IMR-90 (cell line): ENCODE measurements around the gene KAZN. TPM values are rescaled to one million over a fixed set of nuclear protein-coding genes. Genes with fewer than 3 reads are reported as not detected.

Experiments
- ATAC-seq: fragments of 200-7000 bp; cut with Tn5 transposase; 2 replicates; pipeline ENCODE4 v1.9.1; 2020; ENCODE audit warnings: low read depth, mild to moderate bottlenecking, moderate library complexity
- BruUV-seq: library from RNA; stranded (reverse); fragments of 400-500 nt; replicated peaks from 2 replicates; lab custom pipeline; 2021; lab: Mats Ljungman, UMichigan
- CTCF ChIA-PET: fragments of 300-600 bp; formaldehyde crosslinking; extraction: SDS; loops from one replicate; lab custom pipeline; 2021; ENCODE audit warnings: antibody characterized with exemption; lab: Yijun Ruan, JAX
- POLR2A ChIA-PET: fragments of 300-600 bp; sonication (Branson Sonifier 250); formaldehyde crosslinking; loops from one replicate; lab custom pipeline; 2022; ENCODE audit warnings: antibody characterized with exemption; ENCODE audit not compliant: unreplicated experiment; lab: Charles Lee
- DNase-seq: peaks from one replicate; pipeline ENCODE4 v3.0.0; 2013
- H2AFZ ChIP-seq: replicated peaks from 2 replicates; pipeline ENCODE3; 2013; ENCODE audit warnings: low read length, mild to moderate bottlenecking; ENCODE audit not compliant: poor library complexity
- H2AK5ac ChIP-seq: 2 replicates; pipeline ENCODE4 v1.6.1; 2013; ENCODE audit warnings: low read depth, low read length, inconsistent platforms
- H2AK9ac ChIP-seq: replicated peaks from 2 replicates; pipeline ENCODE3; 2013; ENCODE audit warnings: mild to moderate bottlenecking, low read depth, low read length, moderate library complexity; ENCODE audit not compliant: poor library complexity
- H2BK120ac ChIP-seq: 2 replicates; pipeline ENCODE4 v1.6.1; 2013; ENCODE audit warnings: low read depth, low read length, inconsistent platforms
- H2BK15ac ChIP-seq: 3 replicates; pipeline ENCODE4 v1.6.1; 2013; ENCODE audit warnings: low read depth, low read length, inconsistent platforms
- H2BK20ac ChIP-seq: 2 replicates; pipeline ENCODE4 v1.6.1; 2013; ENCODE audit warnings: low read depth, mild to moderate bottlenecking, inconsistent platforms, low read length, moderate library complexity
- H2BK5ac ChIP-seq: 2 replicates; pipeline ENCODE4 v1.6.1; 2013; ENCODE audit warnings: mild to moderate bottlenecking, low read depth, low read length, inconsistent platforms; ENCODE audit not compliant: poor library complexity, severe bottlenecking
- H3K14ac ChIP-seq: replicated peaks from 2 replicates; pipeline ENCODE4 v1.6.1; 2013; ENCODE audit warnings: low read depth, low read length, inconsistent platforms
- H3K18ac ChIP-seq: 2 replicates; pipeline ENCODE4 v1.6.1; 2013; ENCODE audit warnings: low read depth, low read length, control low read depth
- H3K23ac ChIP-seq: 2 replicates; pipeline ENCODE4 v1.6.1; 2013; ENCODE audit warnings: low read depth, low read length, inconsistent platforms
- H3K27ac ChIP-seq: 2 replicates; pipeline ENCODE4 v1.5.1; 2013; ENCODE audit warnings: mild to moderate bottlenecking, control low read depth, low read length; ENCODE audit not compliant: insufficient read depth
- H3K27me3 ChIP-seq: 2 replicates; pipeline ENCODE4 v1.6.1; 2013; ENCODE audit warnings: low read length; ENCODE audit not compliant: control insufficient read depth, insufficient read depth
- H3K36me3 ChIP-seq: 2 replicates; pipeline ENCODE4 v1.6.1; 2013; ENCODE audit warnings: low read length, mixed read lengths; ENCODE audit not compliant: control insufficient read depth, insufficient read depth
- H3K4ac ChIP-seq: 2 replicates; pipeline ENCODE4 v1.6.1; 2013; ENCODE audit warnings: low read depth, low read length, inconsistent platforms
- H3K4me1 ChIP-seq: 2 replicates; pipeline ENCODE4 v1.6.1; 2013; ENCODE audit warnings: low read length, mixed read lengths; ENCODE audit not compliant: control insufficient read depth, insufficient read depth
- H3K4me2 ChIP-seq: 2 replicates; pipeline ENCODE4 v1.6.1; 2013; ENCODE audit warnings: low read depth, mild to moderate bottlenecking, control low read depth, low read length, moderate library complexity
- H3K4me3 ChIP-seq: 2 replicates; pipeline ENCODE4 v1.5.1; 2013; ENCODE audit warnings: low read depth, mild to moderate bottlenecking, control low read depth, low read length, moderate library complexity; ENCODE audit not compliant: insufficient read depth
- H3K56ac ChIP-seq: 2 replicates; pipeline ENCODE4 v1.6.1; 2013; ENCODE audit warnings: low read length, inconsistent platforms; ENCODE audit not compliant: insufficient read depth; ENCODE audit errors: extremely low read depth
- H3K79me1 ChIP-seq, 2 experiments: 2 replicates each; pipeline ENCODE4 v1.6.1; 2013; ENCODE audit warnings: low read length in 2 of 2, inconsistent platforms in 1 of 2, low read depth in 1 of 2
- H3K9ac ChIP-seq: 2 replicates; pipeline ENCODE4 v1.6.1; 2013; ENCODE audit warnings: low read depth, low read length, control low read depth
- H3K9me1 ChIP-seq: 2 replicates; pipeline ENCODE4 v1.6.1; 2013; ENCODE audit warnings: low read length, inconsistent platforms; ENCODE audit not compliant: insufficient read depth
- H3K9me3 ChIP-seq: 2 replicates; pipeline ENCODE4 v1.6.1; 2013; ENCODE audit warnings: low read length; ENCODE audit not compliant: control insufficient read depth, insufficient read depth
- H4K20me1 ChIP-seq: 2 replicates; pipeline ENCODE4 v1.6.1; 2013; ENCODE audit warnings: low read length, inconsistent platforms; ENCODE audit not compliant: insufficient read depth
- H4K5ac ChIP-seq: 2 replicates; pipeline ENCODE4 v1.6.1; 2013; ENCODE audit warnings: mild to moderate bottlenecking, low read depth, low read length, control low read depth
- H4K8ac ChIP-seq, 2 experiments: 2 replicates each; pipeline ENCODE4 v1.6.1; 2013; ENCODE audit warnings: low read depth in 2 of 2, low read length in 2 of 2, control low read depth in 1 of 2, inconsistent platforms in 1 of 2
- H4K91ac ChIP-seq: 2 replicates; pipeline ENCODE4 v1.6.1; 2013; ENCODE audit warnings: low read depth, low read length, inconsistent platforms; ENCODE audit not compliant: insufficient read depth
- CHD1 ChIP-seq: IDR thresholded peaks from 2 replicates; pipeline ENCODE4 v1.6.1; 2012; ENCODE audit warnings: low read depth, low read length, improper control_type of control experiment
- POLR2A ChIP-seq: IDR thresholded peaks from 2 replicates; pipeline ENCODE4 v1.6.1; 2012; ENCODE audit warnings: mild to moderate bottlenecking, low read depth, low read length
- RAD21 ChIP-seq: IDR thresholded peaks from 2 replicates; pipeline ENCODE4 v1.6.1; 2012; ENCODE audit warnings: low read length, improper control_type of control experiment
- WGBS, 2 experiments: methylation state at CpG; one replicate each; pipeline versions ENCODE4 v1.1.5 to v1.1.7; 2013; ENCODE audit warnings: missing lambda C conversion rate in 2 of 2; ENCODE audit not compliant: insufficient read length in 1 of 2; ENCODE audit errors: extremely low coverage in 2 of 2; 5-methylcytosine and 5-hydroxymethylcytosine counted together
- dilution Hi-C: fragments of 300-500 bp; cut with HindIII; formaldehyde crosslinking; loops from one replicate; pipeline ENCODE4 v1.14.3; 2018; ENCODE audit warnings: low sequenced_read_pairs; ENCODE audit not compliant: unreplicated experiment
- in situ Hi-C: fragments of 300-500 bp; cut with MboI; formaldehyde crosslinking; loops from 3 replicates; pipeline ENCODE4 v1.14.3; 2019; ENCODE audit warnings: low sequenced_read_pairs, inconsistent platforms, mixed read lengths
- intact Hi-C: fragments of 100-400 bp; cut with micrococcal nuclease; formaldehyde crosslinking; loops from 2 replicates; pipeline ENCODE4 v1.10.0; 2022
- polyA plus RNA-seq, 3 experiments: library from polyadenylated mRNA; depleted of rRNA; stranded (reverse); fragments of >200 nt; gene quantifications; 2 replicates each; pipeline ENCODE4 v1.2.3, GENCODE V29; 2012; ENCODE audit warnings: low replicate concordance in 1 of 3
- total RNA-seq: library from RNA; depleted of rRNA; stranded (reverse); fragments of >200 nt; gene quantifications from 2 replicates; pipeline ENCODE4 v1.2.3, GENCODE V29; 2012
- TF ChIP-seq, protein P1 (sequence below): fragments of 150-350 bp; IDR thresholded peaks from 2 replicates; pipeline ENCODE4 v1.6.1; 2016; ENCODE audit warnings: low read depth, mild to moderate bottlenecking, low read length, moderate library complexity, borderline replicate concordance
- TF ChIP-seq, protein P2 (sequence below): fragments of 150-350 bp; IDR thresholded peaks from 2 replicates; pipeline ENCODE4 v1.6.1; 2017; ENCODE audit warnings: mild to moderate bottlenecking, antibody characterized with exemption, low read length, low read depth
- TF ChIP-seq, protein P3 (sequence below): conservative IDR thresholded peaks from 2 replicates; pipeline ENCODE4 v1.5.1; 2012; ENCODE audit warnings: mild to moderate bottlenecking, low read depth, low read length, improper control_type of control experiment

KAZN gene
- total and polyA plus RNA-seq, 2 of the 4 experiments (the other 2 are of a cell fraction) = 5.2 to 10.5 TPM

DNA sequence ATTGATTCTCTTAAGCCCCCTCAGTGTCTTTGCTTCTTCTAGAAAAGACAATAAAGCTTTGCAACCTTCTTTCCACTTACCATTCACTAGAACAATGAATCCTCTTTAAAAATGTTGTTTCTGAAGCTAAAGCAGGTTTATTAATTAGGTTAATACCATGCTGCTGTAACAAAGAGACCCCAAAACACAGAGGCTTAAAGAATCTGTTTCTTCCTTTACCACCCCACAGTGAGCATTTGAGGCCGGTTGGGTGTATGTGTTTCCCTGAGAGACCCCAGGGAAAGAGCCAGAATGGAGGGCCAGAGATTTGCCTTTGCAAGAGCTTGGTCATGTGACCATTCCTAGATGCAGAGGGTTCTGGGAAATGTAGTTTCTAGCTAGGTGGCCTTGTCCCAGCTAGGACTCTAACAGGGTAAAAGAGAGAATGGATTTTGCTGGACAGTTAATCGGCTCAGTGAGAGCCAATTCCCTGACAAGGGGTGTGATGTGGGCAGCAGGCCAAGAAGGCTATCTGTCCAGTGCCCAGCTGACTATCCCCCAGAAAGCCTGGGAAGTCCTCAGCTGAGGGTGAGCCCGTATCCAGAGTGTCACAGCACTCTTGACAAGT is 363.3 kb downstream of the KAZN start:
- Histone ChIP-seq H2BK20ac (no peak overlapping the region), H3K36me3 (peaks cover 35% of the 10 kb centered on the region), H3K4me1 (peaks cover 4% of the 10 kb centered on the region; the same call in 1 of the 2 replicates), H3K56ac (no peak overlapping the region), H2AFZ (no peak overlapping the region), H3K4me2 (no peak overlapping the region), H3K23ac (no peak overlapping the region), H2BK120ac (no peak overlapping the region), H3K27ac (no peak overlapping the region), H2AK5ac (no peak overlapping the region), H3K4me3 (no peak overlapping the region), H3K9me1 (peaks cover 20% of the 10 kb centered on the region), H4K91ac (no peak overlapping the region), H3K27me3 (no peaks in the 10 kb centered on the region), H3K79me1 (peaks cover 20 to 77% of the 10 kb centered on the region in 2 experiments), H2BK5ac (no peak overlapping the region), H4K5ac (no peak overlapping the region), H3K9me3 (no peaks in the 10 kb centered on the region), H3K4ac (no peak overlapping the region), H2AK9ac (no peak overlapping the region), H2BK15ac (no peak overlapping the region), H4K20me1 (peaks cover 23% of the 10 kb centered on the region), H3K9ac (no peak overlapping the region), H3K18ac (no peak overlapping the region), H4K8ac (no peak overlapping the region), H3K14ac (no peak overlapping the region)
- 100% methylated on average over 1 of the region's 3 CpGs; no CpG with 5 or more reads in 1 of the 2 experiments for WGBS, 2 experiments
- in situ Hi-C loops (no loop called here), dilution Hi-C loops (no loop called here), intact Hi-C loops (no loop called here)
- no peak for DNase-seq
- BruUV-seq = no TSS peak
- ATAC-seq = peak; percentile 17; the same call in 1 of the 2 replicates
- CTCF ChIA-PET = no interaction called here
- TF ChIP-seq, protein P1, sequence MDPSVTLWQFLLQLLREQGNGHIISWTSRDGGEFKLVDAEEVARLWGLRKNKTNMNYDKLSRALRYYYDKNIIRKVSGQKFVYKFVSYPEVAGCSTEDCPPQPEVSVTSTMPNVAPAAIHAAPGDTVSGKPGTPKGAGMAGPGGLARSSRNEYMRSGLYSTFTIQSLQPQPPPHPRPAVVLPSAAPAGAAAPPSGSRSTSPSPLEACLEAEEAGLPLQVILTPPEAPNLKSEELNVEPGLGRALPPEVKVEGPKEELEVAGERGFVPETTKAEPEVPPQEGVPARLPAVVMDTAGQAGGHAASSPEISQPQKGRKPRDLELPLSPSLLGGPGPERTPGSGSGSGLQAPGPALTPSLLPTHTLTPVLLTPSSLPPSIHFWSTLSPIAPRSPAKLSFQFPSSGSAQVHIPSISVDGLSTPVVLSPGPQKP = no peak
- TF ChIP-seq, protein P2, sequence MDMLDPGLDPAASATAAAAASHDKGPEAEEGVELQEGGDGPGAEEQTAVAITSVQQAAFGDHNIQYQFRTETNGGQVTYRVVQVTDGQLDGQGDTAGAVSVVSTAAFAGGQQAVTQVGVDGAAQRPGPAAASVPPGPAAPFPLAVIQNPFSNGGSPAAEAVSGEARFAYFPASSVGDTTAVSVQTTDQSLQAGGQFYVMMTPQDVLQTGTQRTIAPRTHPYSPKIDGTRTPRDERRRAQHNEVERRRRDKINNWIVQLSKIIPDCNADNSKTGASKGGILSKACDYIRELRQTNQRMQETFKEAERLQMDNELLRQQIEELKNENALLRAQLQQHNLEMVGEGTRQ = peak; percentile 78
- TF ChIP-seq POLR2A (no peak), CHD1 (no peak), RAD21 (no peak)
- TF ChIP-seq, protein P3, sequence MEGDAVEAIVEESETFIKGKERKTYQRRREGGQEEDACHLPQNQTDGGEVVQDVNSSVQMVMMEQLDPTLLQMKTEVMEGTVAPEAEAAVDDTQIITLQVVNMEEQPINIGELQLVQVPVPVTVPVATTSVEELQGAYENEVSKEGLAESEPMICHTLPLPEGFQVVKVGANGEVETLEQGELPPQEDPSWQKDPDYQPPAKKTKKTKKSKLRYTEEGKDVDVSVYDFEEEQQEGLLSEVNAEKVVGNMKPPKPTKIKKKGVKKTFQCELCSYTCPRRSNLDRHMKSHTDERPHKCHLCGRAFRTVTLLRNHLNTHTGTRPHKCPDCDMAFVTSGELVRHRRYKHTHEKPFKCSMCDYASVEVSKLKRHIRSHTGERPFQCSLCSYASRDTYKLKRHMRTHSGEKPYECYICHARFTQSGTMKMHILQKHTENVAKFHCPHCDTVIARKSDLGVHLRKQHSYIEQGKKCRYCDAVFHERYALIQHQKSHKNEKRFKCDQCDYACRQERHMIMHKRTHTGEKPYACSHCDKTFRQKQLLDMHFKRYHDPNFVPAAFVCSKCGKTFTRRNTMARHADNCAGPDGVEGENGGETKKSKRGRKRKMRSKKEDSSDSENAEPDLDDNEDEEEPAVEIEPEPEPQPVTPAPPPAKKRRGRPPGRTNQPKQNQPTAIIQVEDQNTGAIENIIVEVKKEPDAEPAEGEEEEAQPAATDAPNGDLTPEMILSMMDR = no peak
- POLR2A ChIA-PET = no interaction called here
